ENCODE data around the gene SUPT4H1.

The SUPT4H1 gene

GRCh38 chr17:58333736-58334207 is 18.2 kb downstream of the SUPT4H1 start:
- Histone ChIP-seq H3K4me2 (ENCODE audit: low read length, poor library complexity, severe bottlenecking) (no peak overlapping the region), H4K8ac (ENCODE audit: low read length) (no peak overlapping the region), H3K9me3 (ENCODE audit: control insufficient read depth, low read length) (no peaks in the 10 kb centered on the region), H3K18ac (ENCODE audit: low read depth in 1 of 2, low read length in 2 of 2) (no peak overlapping the region), H4K91ac (ENCODE audit: low read length) (no peak overlapping the region), H3K9ac (ENCODE audit: low read length) (no peak overlapping the region), H3K23ac (ENCODE audit: low read length in 2 of 2) (no peak overlapping the region), H3K4me3 (ENCODE audit: insufficient read depth in 1 of 2, low read depth in 1 of 2, low read length in 2 of 2) (no peak overlapping the region), H2AFZ (ENCODE audit: low read depth, low read length) (no peak overlapping the region), H3K4me1 (ENCODE audit: control insufficient read depth, insufficient read depth, low read depth, low read length) (peaks cover 16% of the 10 kb centered on the region), H3K14ac (ENCODE audit: low read length in 2 of 2) (no peak overlapping the region), H2BK15ac (ENCODE audit: low read depth, poor library complexity, severe bottlenecking) (no peak overlapping the region), H3K79me1 (replicated peaks; ENCODE audit: low read length, poor library complexity, severe bottlenecking) (no peaks in the 10 kb centered on the region), H2BK120ac (ENCODE audit: low read depth, low read length) (no peak overlapping the region), H2BK12ac (ENCODE audit: low read length in 2 of 2) (no peak overlapping the region), H2AK5ac (ENCODE audit: low read length, severe bottlenecking) (no peak overlapping the region), H3K27me3 (ENCODE audit: control insufficient read depth in 1 of 2, insufficient read depth in 1 of 2, low read length in 2 of 2) (peaks cover 7 to 10% of the 10 kb centered on the region in 2 experiments), H3K4ac (ENCODE audit: low read depth in 1 of 2, low read length in 2 of 2) (no peak overlapping the region), H2BK5ac (ENCODE audit: low read depth, low read length, poor library complexity, severe bottlenecking) (no peak overlapping the region), H3K27ac (ENCODE audit: low read length, poor library complexity, severe bottlenecking) (no peak overlapping the region), H3K36me3 (ENCODE audit: control insufficient read depth in 1 of 2, insufficient read depth in 2 of 2, low read depth in 1 of 2, low read length in 2 of 2) (no peaks in the 10 kb centered on the region)
- WGBS: 88% methylated on average over 4 of the region's 6 CpGs
- no peak for DNase-seq

DNA sequence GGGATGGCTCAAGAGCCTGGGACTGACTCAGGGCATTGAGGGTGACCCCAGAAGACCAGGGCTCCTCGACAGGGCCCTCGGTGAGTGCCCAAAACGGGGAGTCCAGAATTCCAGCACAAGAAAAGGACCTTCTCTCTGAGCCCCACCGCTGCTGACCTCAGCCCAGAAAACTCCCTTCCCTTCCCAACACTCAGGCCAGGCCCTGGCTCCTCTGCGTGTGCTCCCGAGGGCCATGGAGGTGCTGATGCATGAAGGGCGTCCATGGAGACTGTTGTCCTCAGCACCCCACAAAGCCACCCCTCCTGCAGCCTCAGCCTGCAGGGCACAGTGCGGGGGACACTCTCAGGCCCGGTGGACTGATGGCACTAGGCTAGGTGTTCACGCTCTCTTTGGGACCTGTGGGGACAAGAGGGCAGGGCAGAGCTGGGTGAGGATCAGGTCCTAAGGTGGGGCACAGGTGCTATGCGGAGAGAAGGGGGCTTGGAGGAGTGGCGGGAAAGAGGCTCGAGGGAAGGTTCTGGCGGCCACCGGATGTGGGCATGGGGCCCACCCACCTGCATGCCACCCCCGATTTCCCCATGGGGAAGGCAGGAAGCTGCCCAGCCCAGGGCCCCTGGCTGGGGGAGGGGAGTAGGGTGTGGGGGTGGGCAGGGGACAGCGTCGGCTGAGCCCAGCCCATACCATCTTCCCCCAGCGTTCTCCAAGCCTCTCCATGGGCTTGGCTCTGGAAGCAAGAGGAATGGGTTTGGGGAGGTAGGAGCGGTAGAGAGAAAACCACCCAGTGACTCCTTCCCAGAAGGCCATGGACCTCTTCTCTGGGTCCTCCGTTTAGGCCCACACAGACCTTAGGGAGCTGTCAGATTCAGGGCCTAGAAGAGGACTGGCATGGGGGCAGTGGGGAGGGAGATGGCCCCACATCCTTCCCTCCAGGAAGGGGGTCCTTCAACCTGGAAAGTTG is 18.9 kb downstream of the SUPT4H1 start:
- H3K18ac ChIP-seq (ENCODE audit: low read depth in 1 of 2, low read length in 2 of 2): no peak overlapping the region
- no peak overlapping the region for H2AK5ac ChIP-seq (ENCODE audit: low read length, severe bottlenecking)
- peaks cover 11% of the 10 kb centered on the region for H3K4me1 ChIP-seq (ENCODE audit: control insufficient read depth, insufficient read depth, low read depth, low read length)
- no peak overlapping the region for H4K91ac ChIP-seq (ENCODE audit: low read length)
- no peak for DNase-seq
- H2BK15ac ChIP-seq (ENCODE audit: low read depth, poor library complexity, severe bottlenecking): no peak overlapping the region
- H3K79me1 ChIP-seq (replicated peaks; ENCODE audit: low read length, poor library complexity, severe bottlenecking): no peaks in the 10 kb centered on the region
- no peak overlapping the region for H3K23ac ChIP-seq (ENCODE audit: low read length in 2 of 2)
- peaks cover 10 to 18% of the 10 kb centered on the region in 2 experiments for H3K27me3 ChIP-seq (ENCODE audit: control insufficient read depth in 1 of 2, insufficient read depth in 1 of 2, low read length in 2 of 2)
- H3K14ac ChIP-seq (ENCODE audit: low read length in 2 of 2): no peak overlapping the region
- H3K9me3 ChIP-seq (ENCODE audit: control insufficient read depth, low read length): no peaks in the 10 kb centered on the region
- H3K4ac ChIP-seq (ENCODE audit: low read depth in 1 of 2, low read length in 2 of 2): no peak overlapping the region
- no peak overlapping the region for H2BK120ac ChIP-seq (ENCODE audit: low read depth, low read length)
- H4K8ac ChIP-seq (ENCODE audit: low read length): no peak overlapping the region
- H3K4me3 ChIP-seq (ENCODE audit: insufficient read depth in 1 of 2, low read depth in 1 of 2, low read length in 2 of 2): no peak overlapping the region
- no peak overlapping the region for H3K4me2 ChIP-seq (ENCODE audit: low read length, poor library complexity, severe bottlenecking)
- H2BK12ac ChIP-seq (ENCODE audit: low read length in 2 of 2): peak overlapping the region in 1 of 2 experiments; percentile 26
- H3K27ac ChIP-seq (ENCODE audit: low read length, poor library complexity, severe bottlenecking): no peak overlapping the region
- no peak overlapping the region for H2BK5ac ChIP-seq (ENCODE audit: low read depth, low read length, poor library complexity, severe bottlenecking)
- no peak overlapping the region for H3K9ac ChIP-seq (ENCODE audit: low read length)
- no peaks in the 10 kb centered on the region for H3K36me3 ChIP-seq (ENCODE audit: control insufficient read depth in 1 of 2, insufficient read depth in 2 of 2, low read depth in 1 of 2, low read length in 2 of 2)
- H2AFZ ChIP-seq (ENCODE audit: low read depth, low read length): no peak overlapping the region
- 94% methylated on average over 13 of the region's 21 CpGs for WGBS

DNA sequence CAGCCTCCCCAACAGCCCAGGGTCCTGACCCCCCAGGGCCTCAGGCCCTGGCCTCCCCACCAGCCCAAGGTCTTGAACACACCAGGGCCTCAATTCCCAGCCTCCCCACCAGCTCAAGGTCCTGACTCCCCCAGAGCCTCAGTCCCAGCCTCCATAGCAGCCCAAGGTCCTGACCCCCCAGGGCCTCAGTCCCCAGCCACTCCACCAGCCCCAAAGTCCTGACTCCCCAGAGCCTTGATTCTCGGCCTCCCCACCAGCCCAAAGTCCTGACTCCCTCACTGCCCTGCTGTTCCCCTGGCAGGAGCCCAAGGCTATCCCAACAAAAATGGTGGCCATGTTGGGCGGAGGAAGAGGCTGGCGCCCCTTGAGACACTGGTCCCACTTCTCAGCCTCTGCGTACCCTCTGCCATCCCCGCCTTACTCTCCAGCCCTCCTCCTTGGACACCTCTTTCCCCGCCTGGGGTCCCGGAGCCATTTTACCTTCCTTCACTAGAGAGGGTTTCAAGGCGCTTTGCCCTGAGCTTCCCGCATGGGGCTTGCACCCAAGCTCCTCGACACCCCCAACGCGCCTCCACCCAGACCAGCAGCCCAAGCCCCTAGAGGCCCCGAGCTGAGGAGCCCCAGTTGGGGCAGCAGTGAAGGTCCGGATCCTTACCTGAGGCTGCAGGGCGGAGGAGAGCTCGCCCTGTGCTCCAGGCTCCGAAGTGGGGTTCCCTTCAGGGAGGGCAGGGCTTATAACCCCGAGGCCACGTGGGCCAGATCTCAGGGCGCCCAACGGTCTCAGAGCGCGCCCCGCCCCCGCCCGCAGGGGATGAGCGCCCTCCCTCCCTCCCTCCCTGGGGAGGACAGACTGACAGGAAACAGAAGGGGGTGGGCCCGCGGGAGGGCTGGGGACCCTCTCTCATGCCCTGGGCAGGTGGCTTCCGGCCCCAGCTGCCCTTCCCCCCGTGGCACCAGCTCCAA is 19.9 kb downstream of the SUPT4H1 start:
- Histone ChIP-seq H2BK12ac (ENCODE audit: low read length in 2 of 2) (no peak overlapping the region), H3K4me3 (ENCODE audit: insufficient read depth in 1 of 2, low read depth in 1 of 2, low read length in 2 of 2) (no peak overlapping the region), H4K91ac (ENCODE audit: low read length) (no peak overlapping the region), H2BK120ac (ENCODE audit: low read depth, low read length) (no peak overlapping the region), H3K9me3 (ENCODE audit: control insufficient read depth, low read length) (no peaks in the 10 kb centered on the region), H2AK5ac (ENCODE audit: low read length, severe bottlenecking) (no peak overlapping the region), H3K79me1 (replicated peaks; ENCODE audit: low read length, poor library complexity, severe bottlenecking) (no peaks in the 10 kb centered on the region), H3K36me3 (ENCODE audit: control insufficient read depth in 1 of 2, insufficient read depth in 2 of 2, low read depth in 1 of 2, low read length in 2 of 2) (no peaks in the 10 kb centered on the region), H3K23ac (ENCODE audit: low read length in 2 of 2) (no peak overlapping the region), H3K27me3 (ENCODE audit: control insufficient read depth in 1 of 2, insufficient read depth in 1 of 2, low read length in 2 of 2) (peaks cover 17 to 27% of the 10 kb centered on the region in 2 experiments), H2BK15ac (ENCODE audit: low read depth, poor library complexity, severe bottlenecking) (peak overlapping the region; percentile 30), H3K4me1 (ENCODE audit: control insufficient read depth, insufficient read depth, low read depth, low read length) (peaks cover 5% of the 10 kb centered on the region), H3K4me2 (ENCODE audit: low read length, poor library complexity, severe bottlenecking) (no peak overlapping the region), H3K18ac (ENCODE audit: low read depth in 1 of 2, low read length in 2 of 2) (no peak overlapping the region), H3K9ac (ENCODE audit: low read length) (no peak overlapping the region), H2AFZ (ENCODE audit: low read depth, low read length) (no peak overlapping the region), H3K27ac (ENCODE audit: low read length, poor library complexity, severe bottlenecking) (no peak overlapping the region), H3K4ac (ENCODE audit: low read depth in 1 of 2, low read length in 2 of 2) (no peak overlapping the region), H2BK5ac (ENCODE audit: low read depth, low read length, poor library complexity, severe bottlenecking) (no peak overlapping the region), H4K8ac (ENCODE audit: low read length) (peak overlapping the region; percentile 14), H3K14ac (ENCODE audit: low read length in 2 of 2) (no peak overlapping the region)
- DNase-seq: no peak
- WGBS: 89% methylated on average over 31 of the region's 31 CpGs

All from mesenchymal stem cell (in vitro differentiated cells and primary cell).